PC-9 (cell line): ENCODE data around the gene VCX2. TPM values are rescaled to one million over a fixed set of nuclear protein-coding genes. Genes with fewer than 3 reads are reported as not detected.
A peak's percentile ranks its signal among the peaks of the same experiment; 100 is the strongest.

Source experiments
- BruUV-seq: library from RNA; stranded (reverse); fragments of 400-500 nt; replicated peaks from 2 replicates; lab custom pipeline; 2021; lab: Mats Ljungman, UMichigan
- CTCF ChIA-PET: fragments of 300-600 bp; sonication (Branson Sonifier 250); formaldehyde crosslinking; loops from one replicate; lab custom pipeline; 2022; ENCODE audit warnings: antibody characterized with exemption; lab: Charles Lee
- POLR2A ChIA-PET: fragments of 300-600 bp; sonication (Branson Sonifier 250); formaldehyde crosslinking; loops from one replicate; lab custom pipeline; 2022; ENCODE audit warnings: antibody characterized with exemption; ENCODE audit not compliant: unreplicated experiment; lab: Charles Lee
- DNase-seq, 2 experiments: peaks; one replicate each; pipeline versions ENCODE4 v3.0.0 to v3.0.0-alpha.2; 2015 to 2022; ENCODE audit warnings: mixed read lengths in 1 of 2
- H2AFZ ChIP-seq: fragments of 200-600 bp; sonication (generic); 2 replicates; pipeline ENCODE4 v1.8.1; 2017; ENCODE audit warnings: antibody characterized with exemption
- H3F3A ChIP-seq: fragments of 200-600 bp; sonication (generic); 2 replicates; pipeline ENCODE4 v1.8.1; 2017; ENCODE audit warnings: antibody characterized with exemption, mild to moderate bottlenecking, low read depth; ENCODE audit not compliant: insufficient read depth
- H3K27ac ChIP-seq: fragments of 200-600 bp; sonication (generic); 2 replicates; pipeline ENCODE4 v1.6.1; 2016; ENCODE audit warnings: mixed run types
- H3K27me3 ChIP-seq: fragments of 200-600 bp; sonication (generic); 2 replicates; pipeline ENCODE4 v1.6.1; 2016; ENCODE audit warnings: low read depth, mixed run types; ENCODE audit not compliant: insufficient read depth
- H3K36me3 ChIP-seq: fragments of 200-600 bp; sonication (generic); 2 replicates; pipeline ENCODE4 v1.6.1; 2016; ENCODE audit warnings: low read depth, mixed run types
- H3K4me1 ChIP-seq: fragments of 200-600 bp; sonication (generic); replicated peaks from 2 replicates; pipeline ENCODE4 v1.6.1; 2016; ENCODE audit warnings: mixed run types; ENCODE audit not compliant: insufficient read depth
- H3K4me2 ChIP-seq: fragments of 200-600 bp; sonication (generic); 2 replicates; pipeline ENCODE4 v1.6.1; 2017; ENCODE audit warnings: mixed run types
- H3K4me3 ChIP-seq: fragments of 200-600 bp; sonication (generic); 2 replicates; pipeline ENCODE4 v1.6.1; 2016; ENCODE audit warnings: mixed run types
- H3K79me2 ChIP-seq: fragments of 200-600 bp; sonication (generic); 2 replicates; pipeline ENCODE4 v1.6.1; 2017; ENCODE audit warnings: low read depth, mixed run types
- H3K9me2 ChIP-seq: fragments of 200-600 bp; sonication (generic); 2 replicates; pipeline ENCODE4 v1.8.1; 2017; ENCODE audit warnings: mild to moderate bottlenecking; ENCODE audit not compliant: insufficient read depth
- H3K9me3 ChIP-seq: fragments of 200-600 bp; sonication (generic); 2 replicates; pipeline ENCODE4 v1.8.1; 2016; ENCODE audit warnings: low read depth; ENCODE audit not compliant: insufficient read depth
- H4K20me1 ChIP-seq: fragments of 200-600 bp; sonication (generic); 2 replicates; pipeline ENCODE4 v1.8.1; 2017; ENCODE audit not compliant: insufficient read depth
- CTCF ChIP-seq: fragments of 200-600 bp; sonication (generic); conservative IDR thresholded peaks from 2 replicates; pipeline ENCODE4 v1.6.1; 2017; ENCODE audit warnings: mixed run types, antibody characterized with exemption, mild to moderate bottlenecking, moderate library complexity
- EZH2 ChIP-seq: fragments of 200-600 bp; sonication (generic); IDR thresholded peaks from 2 replicates; pipeline ENCODE4 v1.8.0; 2017; ENCODE audit warnings: antibody characterized with exemption, low read depth
- intact Hi-C: fragments of 100-400 bp; cut with micrococcal nuclease; formaldehyde crosslinking; loops from one replicate; pipeline ENCODE4 v1.10.0; 2022; ENCODE audit not compliant: unreplicated experiment
- total RNA-seq: library from RNA; stranded (reverse); gene quantifications from 2 replicates; pipeline ENCODE4 v1.2.3, GENCODE V29; 2021

VCX2 gene
- total RNA-seq, 1 experiment from 2014 or later: not detected

- TF ChIP-seq EZH2 (no peak), CTCF (no peak)
- BruUV-seq: no TSS peak
- H3K36me3 ChIP-seq: no peaks in the 10 kb centered on the region
- no peak overlapping the region for H3K4me2 ChIP-seq
- no peaks in the 10 kb centered on the region for H4K20me1 ChIP-seq
- no peaks in the 10 kb centered on the region for H3K4me1 ChIP-seq
- H3K27me3 ChIP-seq: no peaks in the 10 kb centered on the region
- H3K9me3 ChIP-seq: no peaks in the 10 kb centered on the region
- H3K27ac ChIP-seq: no peak overlapping the region
- no peak overlapping the region for H2AFZ ChIP-seq
- no peak for DNase-seq
- H3K4me3 ChIP-seq: no peak overlapping the region
- POLR2A ChIA-PET: no interaction called here
- intact Hi-C loops: no loop called here
- H3F3A ChIP-seq: no peaks in the 10 kb centered on the region
- CTCF ChIA-PET: no interaction called here
- no peaks in the 10 kb centered on the region for H3K79me2 ChIP-seq
- no peaks in the 10 kb centered on the region for H3K9me2 ChIP-seq
Observed at GRCh38 chrX:8201896-8202331, 30.8 kb upstream of the VCX2 start.

GRCh38 chrX:8196776-8197175, 25.7 kb upstream of the VCX2 start:
- Histone ChIP-seq H3K4me3 (no peak overlapping the region), H3K79me2 (no peaks in the 10 kb centered on the region), H3K36me3 (no peaks in the 10 kb centered on the region), H3K4me2 (no peak overlapping the region), H2AFZ (no peak overlapping the region), H3K4me1 (no peaks in the 10 kb centered on the region), H3K27ac (no peak overlapping the region), H3F3A (no peaks in the 10 kb centered on the region), H3K9me3 (no peaks in the 10 kb centered on the region), H3K27me3 (no peaks in the 10 kb centered on the region), H4K20me1 (no peaks in the 10 kb centered on the region), H3K9me2 (no peaks in the 10 kb centered on the region)
- ChIA-PET POLR2A (no interaction called here), CTCF (no interaction called here)
- BruUV-seq: no TSS peak
- no peak for TF ChIP-seq EZH2
- TF ChIP-seq CTCF: no peak
- intact Hi-C loops: no loop called here
- no peak for DNase-seq

GRCh38 chrX:8194216-8194615, 23.1 kb upstream of the VCX2 start:
- Histone ChIP-seq H4K20me1 (no peaks in the 10 kb centered on the region), H3K36me3 (no peaks in the 10 kb centered on the region), H3K9me2 (no peaks in the 10 kb centered on the region), H3K4me1 (peaks cover 13% of the 10 kb centered on the region), H3F3A (no peaks in the 10 kb centered on the region), H2AFZ (no peak overlapping the region), H3K27me3 (no peaks in the 10 kb centered on the region), H3K79me2 (no peaks in the 10 kb centered on the region), H3K9me3 (no peaks in the 10 kb centered on the region; the same call in 1 of the 2 replicates), H3K4me3 (no peak overlapping the region), H3K4me2 (no peak overlapping the region), H3K27ac (no peak overlapping the region)
- intact Hi-C loops: loop anchor here (5.0 kb wide), 3 partner anchors 168 to 533 kb away; no protein-coding TSS in a partner anchor
- POLR2A ChIA-PET: no interaction called here
- peak; percentile 9 to 63 for DNase-seq
- TF ChIP-seq CTCF (no peak), EZH2 (no peak)
- no TSS peak for BruUV-seq
- CTCF ChIA-PET: no interaction called here
